ENCODE data around the gene DHTKD1. TPM values are rescaled to one million over a fixed set of nuclear protein-coding genes. Genes with fewer than 3 reads are reported as not detected.

Gene DHTKD1
- total RNA-seq = 15.0 and 21.7 TPM in 2 replicates

GRCh38 chr10:12068449-12069269 lies at the start of gene DHTKD1:
TSS of gene DHTKD1 (plus strand) at chr10:12068954. CDS start at chr10:12069034, 80 bp downstream.

GRCh38 chr10:12042797-12043651 lies 25.7 kb upstream of the DHTKD1 start, which contains the start of gene UPF2:
TSS of gene UPF2 (minus strand) at chr10:12042809. CDS start at chr10:12035423, 7,386 bp downstream.

GRCh38 chr10:12129222-12130111 lies 60.7 kb downstream of the DHTKD1 start, which contains the start of gene SEC61A2:
TSS of gene SEC61A2 (plus strand) at chr10:12129677. CDS start at chr10:12129788, 111 bp downstream.

Other genes with a start within 250 kb of the DHTKD1 start
- gene PROSER2, start 245.6 kb upstream of the DHTKD1 start, total RNA-seq = 1.7 and 2.3 TPM in 2 replicates
- gene UPF2, start 26.1 kb upstream of the DHTKD1 start, total RNA-seq = 13.5 and 18.4 TPM in 2 replicates
- gene SEC61A2, start 60.7 kb downstream of the DHTKD1 start, total RNA-seq = 10.2 and 10.4 TPM in 2 replicates
- gene NUDT5, start 126.9 kb downstream of the DHTKD1 start, total RNA-seq = 48.8 and 65.8 TPM in 2 replicates
- gene CDC123, start 127.2 kb downstream of the DHTKD1 start, total RNA-seq = 123 and 198 TPM in 2 replicates

All from regular cardiac myocyte (primary cell).